ENCODE results near the gene GULP1.

GULP1 gene

GRCh38 chr2:188473306-188473705 lies 181.6 kb downstream of the GULP1 start:
- no peak for DNase-seq (ENCODE audit: low read depth)

GRCh38 chr2:188474316-188474715 lies 182.6 kb downstream of the GULP1 start:
- no peak for DNase-seq (ENCODE audit: low read depth)

GRCh38 chr2:188475945-188476344 lies 184.3 kb downstream of the GULP1 start:
- DNase-seq (ENCODE audit: low read depth) = no peak

- DNase-seq (ENCODE audit: low read depth) = no peak
Measured at GRCh38 chr2:188477564-188478103, 186.0 kb downstream of the GULP1 start.

- no peak for DNase-seq (ENCODE audit: low read depth)
Measured at GRCh38 chr2:188478724-188479123, 187.1 kb downstream of the GULP1 start.

GRCh38 chr2:188481474-188481873 lies 189.8 kb downstream of the GULP1 start:
- no peak for DNase-seq (ENCODE audit: low read depth)

GRCh38 chr2:188485496-188485895 lies 193.8 kb downstream of the GULP1 start:
- DNase-seq (ENCODE audit: low read depth) = no peak

GRCh38 chr2:188492751-188493150 lies 201.1 kb downstream of the GULP1 start:
- no peak for DNase-seq (ENCODE audit: low read depth)

- no peak for DNase-seq (ENCODE audit: low read depth)
Measured at GRCh38 chr2:188494906-188495305, 203.2 kb downstream of the GULP1 start.

- DNase-seq (ENCODE audit: low read depth) = no peak
Measured at GRCh38 chr2:188495969-188496431, 204.3 kb downstream of the GULP1 start.

- no peak for DNase-seq (ENCODE audit: low read depth)
Measured at GRCh38 chr2:188497726-188498125, 206.1 kb downstream of the GULP1 start.

- no peak for DNase-seq (ENCODE audit: low read depth)
Measured at GRCh38 chr2:188503975-188504374, 212.3 kb downstream of the GULP1 start.

GRCh38 chr2:188506843-188507242 lies 215.2 kb downstream of the GULP1 start:
- no peak for DNase-seq (ENCODE audit: low read depth)

- no peak for DNase-seq (ENCODE audit: low read depth)
Measured at GRCh38 chr2:188511346-188511745, 219.7 kb downstream of the GULP1 start.

GRCh38 chr2:188512456-188512855 lies 220.8 kb downstream of the GULP1 start:
- no peak for DNase-seq (ENCODE audit: low read depth)

GRCh38 chr2:188515918-188516317 lies 224.2 kb downstream of the GULP1 start:
- no peak for DNase-seq (ENCODE audit: low read depth)

- DNase-seq (ENCODE audit: low read depth) = no peak
Measured at GRCh38 chr2:188517549-188518215, 226.0 kb downstream of the GULP1 start.

- DNase-seq (ENCODE audit: low read depth) = no peak
Measured at GRCh38 chr2:188518381-188518780, 226.7 kb downstream of the GULP1 start.

GRCh38 chr2:188519136-188519535 lies 227.5 kb downstream of the GULP1 start:
- no peak for DNase-seq (ENCODE audit: low read depth)

- DNase-seq (ENCODE audit: low read depth) = no peak
Measured at GRCh38 chr2:188522517-188522916, 230.8 kb downstream of the GULP1 start.

GRCh38 chr2:188523919-188524318 lies 232.2 kb downstream of the GULP1 start:
- DNase-seq (ENCODE audit: low read depth) = no peak

- no peak for DNase-seq (ENCODE audit: low read depth)
Measured at GRCh38 chr2:188524519-188525113, 232.9 kb downstream of the GULP1 start.

- no peak for DNase-seq (ENCODE audit: low read depth)
Measured at GRCh38 chr2:188526701-188527100, 235.0 kb downstream of the GULP1 start.

- DNase-seq (ENCODE audit: low read depth) = no peak
Measured at GRCh38 chr2:188527141-188527540, 235.5 kb downstream of the GULP1 start.
